Thoracic aorta (tissue), 2 donors: ENCODE measurements around the gene ZBTB16. TPM values are rescaled to one million over a fixed set of nuclear protein-coding genes. Genes with fewer than 3 reads are reported as not detected.

Source experiments
- ATAC-seq: fragments of 150-250 bp; one replicate; pipeline ENCODE4 v1.8.0; 2017; ENCODE audit warnings: low read depth; ENCODE audit not compliant: insufficient number of reproducible peaks, low FRiP score
- DNase-seq: peaks from one replicate; pipeline ENCODE4 v3.0.0-alpha.2; 2020; ENCODE audit warnings: low spot score
- H3K27ac ChIP-seq, 2 donors: fragments of 200-600 bp; sonication (generic); 1 replicate in 1 of 2; 2 replicates in 1 of 2; pipeline ENCODE4 v1.5.1; 2016; ENCODE audit warnings: mild to moderate bottlenecking in 2 of 2, moderate library complexity in 2 of 2
- H3K27me3 ChIP-seq: fragments of 200-600 bp; sonication (generic); replicated peaks from 2 replicates; pipeline ENCODE4 v1.6.0; 2016; ENCODE audit warnings: mild to moderate bottlenecking; ENCODE audit not compliant: insufficient read depth
- H3K36me3 ChIP-seq: fragments of 200-600 bp; sonication (generic); one replicate; pipeline ENCODE4 v1.5.1; 2016
- H3K4me1 ChIP-seq, 2 donors: fragments of 200-600 bp; sonication (generic); 1 replicate in 1 of 2; 2 replicates in 1 of 2; pipeline versions ENCODE4 v1.5.1 to v1.6.0; 2016; ENCODE audit warnings: low read depth in 2 of 2, mild to moderate bottlenecking in 1 of 2; ENCODE audit not compliant: control insufficient read depth in 1 of 2
- H3K4me3 ChIP-seq: fragments of 200-600 bp; sonication (generic); 2 replicates; pipeline ENCODE4 v1.5.1; 2016; ENCODE audit warnings: mild to moderate bottlenecking
- H3K9me3 ChIP-seq: fragments of 200-600 bp; sonication (generic); 2 replicates; pipeline ENCODE4 v1.5.1; 2016
- total RNA-seq, 2 donors: library from RNA; depleted of rRNA; stranded (reverse); fragments of >200 nt; gene quantifications; one replicate each; pipeline versions ENCODE4 v1.1.0 to v1.2.3, GENCODE V29; 2016
- TF ChIP-seq, protein P1 (sequence below): fragments of 200-600 bp; sonication (generic); IDR thresholded peaks from one replicate; pipeline ENCODE4 v1.5.1; 2019; ENCODE audit warnings: antibody characterized with exemption

Gene ZBTB16
- total RNA-seq, 2 donors from 2014 or later, result 314 to 545 TPM

DNA sequence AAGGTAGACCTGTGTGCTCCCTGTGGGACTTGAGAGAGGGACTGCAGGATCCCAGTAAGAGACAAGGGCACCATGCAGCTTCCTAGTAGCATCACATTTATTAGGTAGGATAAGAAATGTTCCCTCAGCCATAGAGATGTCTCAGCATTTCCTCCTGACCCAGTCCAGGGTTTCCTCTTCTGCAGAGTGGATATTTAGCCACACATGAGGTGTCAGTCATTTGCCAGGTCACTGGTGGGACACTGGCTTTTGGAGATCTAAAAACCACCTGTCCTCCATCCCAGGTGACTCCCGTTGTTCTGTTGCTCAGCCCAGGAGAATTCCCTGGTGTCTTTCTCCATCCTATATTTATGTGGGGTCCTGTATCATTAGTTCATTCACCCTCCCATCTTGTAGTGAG lies 119.1 kb downstream of the ZBTB16 start:
- Histone ChIP-seq H3K4me3 (peak overlapping the region; percentile 17), H3K9me3 (no peaks in the 10 kb centered on the region), H3K27ac (peak overlapping the region; percentile 97 to 99), H3K27me3 (no peaks in the 10 kb centered on the region), H3K4me1 (peaks cover 93 to 94% of the 10 kb centered on the region in 2 donors), H3K36me3 (peaks cover 20% of the 10 kb centered on the region)
- ATAC-seq (no peak), DNase-seq (no peak)
- TF ChIP-seq, protein P1, sequence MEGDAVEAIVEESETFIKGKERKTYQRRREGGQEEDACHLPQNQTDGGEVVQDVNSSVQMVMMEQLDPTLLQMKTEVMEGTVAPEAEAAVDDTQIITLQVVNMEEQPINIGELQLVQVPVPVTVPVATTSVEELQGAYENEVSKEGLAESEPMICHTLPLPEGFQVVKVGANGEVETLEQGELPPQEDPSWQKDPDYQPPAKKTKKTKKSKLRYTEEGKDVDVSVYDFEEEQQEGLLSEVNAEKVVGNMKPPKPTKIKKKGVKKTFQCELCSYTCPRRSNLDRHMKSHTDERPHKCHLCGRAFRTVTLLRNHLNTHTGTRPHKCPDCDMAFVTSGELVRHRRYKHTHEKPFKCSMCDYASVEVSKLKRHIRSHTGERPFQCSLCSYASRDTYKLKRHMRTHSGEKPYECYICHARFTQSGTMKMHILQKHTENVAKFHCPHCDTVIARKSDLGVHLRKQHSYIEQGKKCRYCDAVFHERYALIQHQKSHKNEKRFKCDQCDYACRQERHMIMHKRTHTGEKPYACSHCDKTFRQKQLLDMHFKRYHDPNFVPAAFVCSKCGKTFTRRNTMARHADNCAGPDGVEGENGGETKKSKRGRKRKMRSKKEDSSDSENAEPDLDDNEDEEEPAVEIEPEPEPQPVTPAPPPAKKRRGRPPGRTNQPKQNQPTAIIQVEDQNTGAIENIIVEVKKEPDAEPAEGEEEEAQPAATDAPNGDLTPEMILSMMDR, result no peak

DNA sequence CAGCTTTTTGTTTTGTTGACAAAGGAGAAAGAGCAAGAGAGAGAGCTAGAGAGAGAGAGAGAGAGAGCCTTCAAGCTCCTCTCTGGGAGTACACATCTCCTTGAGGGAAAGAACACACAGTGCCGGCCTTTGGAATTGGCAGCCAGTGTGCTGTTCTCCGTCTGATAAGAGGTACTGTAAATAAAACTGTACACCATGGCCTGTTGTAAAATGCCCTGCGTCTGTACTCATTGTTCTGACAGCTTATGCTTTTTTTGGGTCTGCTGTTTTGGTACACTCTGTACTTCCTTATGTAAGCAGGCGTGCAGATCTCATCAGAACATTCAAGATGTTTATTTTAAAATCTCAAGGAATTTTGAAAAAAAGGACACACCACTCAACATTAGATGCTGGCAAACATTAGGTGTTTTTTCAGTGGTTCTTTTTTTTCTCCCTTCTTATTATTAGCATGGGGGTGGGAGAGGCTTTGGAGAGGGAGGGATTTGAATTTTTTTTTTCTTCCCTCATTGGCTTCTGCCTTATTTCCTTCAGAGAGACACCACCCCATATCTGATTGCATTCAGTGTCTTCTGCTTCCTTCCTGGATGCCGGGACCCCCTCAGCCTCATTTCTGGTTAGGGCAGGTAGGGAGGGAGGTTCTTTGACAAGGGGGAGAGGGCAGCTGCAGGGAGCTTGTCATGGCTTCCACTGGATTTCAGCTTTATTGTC lies 119.9 kb downstream of the ZBTB16 start:
- H3K4me1 ChIP-seq, result peaks cover 92 to 94% of the 10 kb centered on the region in 2 donors
- no peaks in the 10 kb centered on the region for H3K27me3 ChIP-seq
- peak; percentile 78 for DNase-seq
- no peaks in the 10 kb centered on the region for H3K9me3 ChIP-seq
- TF ChIP-seq, protein P1, result no peak
- H3K27ac ChIP-seq, result peak overlapping the region; percentile 97 to 99
- peak overlapping the region; percentile 60 for H3K4me3 ChIP-seq
- peak; percentile 88 for ATAC-seq
- H3K36me3 ChIP-seq, result peaks cover 20% of the 10 kb centered on the region

DNA sequence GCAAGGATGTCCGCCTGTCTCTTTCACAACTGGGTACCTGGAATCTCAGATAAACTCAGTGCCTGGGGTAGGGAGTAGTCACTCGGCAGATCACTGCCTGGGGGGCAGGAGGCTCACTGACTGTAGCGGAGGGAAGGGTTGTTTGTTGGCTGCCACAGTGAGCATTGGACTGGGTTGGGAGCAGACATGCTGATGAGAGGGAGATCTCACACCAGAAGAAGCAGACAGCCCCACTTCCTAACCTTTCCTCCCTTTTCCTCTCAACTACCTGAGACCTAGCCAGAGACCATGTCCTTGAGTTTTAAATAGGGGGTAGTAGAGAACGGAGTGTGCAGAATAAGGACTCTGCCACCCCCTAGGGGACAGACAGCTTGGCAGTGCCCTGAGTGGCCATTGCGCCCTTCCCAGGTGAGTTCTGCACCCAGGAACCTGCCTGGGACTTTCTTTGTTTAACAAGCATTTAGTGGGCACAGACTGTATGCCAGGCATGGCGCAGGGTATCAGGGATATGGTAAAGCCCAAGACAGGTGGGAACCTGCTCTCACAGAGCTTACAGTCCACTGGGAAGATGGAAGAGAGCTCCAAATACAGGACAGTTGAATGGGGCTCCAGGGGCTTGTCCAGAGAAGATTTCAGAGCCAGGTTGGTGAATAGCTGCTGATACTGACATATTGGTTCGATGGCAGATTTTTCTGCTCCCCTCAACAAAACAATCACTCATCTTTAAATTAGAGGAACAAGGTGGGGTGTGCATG lies 121.0 kb downstream of the ZBTB16 start:
- Histone ChIP-seq H3K4me3 (peak overlapping the region; percentile 60), H3K4me1 (peaks cover 87 to 92% of the 10 kb centered on the region in 2 donors), H3K9me3 (no peaks in the 10 kb centered on the region), H3K27ac (peak overlapping the region; percentile 95 to 96), H3K36me3 (peaks cover 25% of the 10 kb centered on the region), H3K27me3 (no peaks in the 10 kb centered on the region)
- DNase-seq (no peak), ATAC-seq (no peak)
- TF ChIP-seq, protein P1, result peak; percentile 44

DNA sequence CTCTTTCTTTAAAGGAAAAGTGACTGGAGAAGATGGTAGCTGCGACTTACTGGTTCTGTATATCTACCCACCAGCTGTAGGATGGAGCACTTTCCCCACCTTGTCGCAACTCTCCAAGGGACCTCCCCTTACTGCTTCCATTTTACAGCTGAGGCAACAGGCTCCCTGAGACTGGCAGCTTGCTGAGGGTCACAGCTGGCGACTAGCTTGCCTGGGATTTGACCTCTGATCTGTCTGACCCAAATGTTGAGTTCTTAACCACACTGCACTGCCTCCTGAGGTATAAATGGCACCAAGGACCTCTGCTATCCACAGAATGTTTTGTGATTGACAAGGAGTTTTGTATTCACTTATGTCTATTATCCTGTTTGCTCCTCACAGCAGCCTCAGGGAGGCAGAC lies 121.7 kb downstream of the ZBTB16 start:
- Histone ChIP-seq H3K9me3 (no peaks in the 10 kb centered on the region), H3K4me3 (peak overlapping the region; percentile 60), H3K27ac (peak overlapping the region; percentile 95 to 96), H3K27me3 (no peaks in the 10 kb centered on the region), H3K4me1 (peaks cover 85 to 92% of the 10 kb centered on the region in 2 donors), H3K36me3 (peaks cover 29% of the 10 kb centered on the region)
- TF ChIP-seq, protein P1, result no peak
- DNase-seq (no peak), ATAC-seq (no peak)

DNA sequence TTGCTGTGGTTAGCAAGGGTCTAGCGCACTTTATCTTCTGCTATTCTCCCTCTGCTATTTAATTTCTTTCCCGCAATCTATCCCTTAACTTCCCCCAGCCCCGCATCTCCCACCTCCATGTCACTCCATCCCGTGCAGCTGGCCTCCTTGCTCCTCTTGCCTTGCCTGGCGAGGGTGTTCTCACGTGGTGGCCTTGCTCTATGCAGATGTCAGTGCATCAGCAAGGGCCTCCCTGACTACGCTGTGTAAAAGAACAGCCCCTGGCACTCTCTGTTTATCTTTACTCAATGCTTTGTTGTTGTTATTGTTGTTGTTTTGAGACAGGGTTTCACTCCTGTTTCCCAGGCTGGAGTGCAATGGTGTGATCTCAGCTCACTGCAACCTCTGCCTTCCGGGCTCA lies 122.2 kb downstream of the ZBTB16 start:
- peak overlapping the region; percentile 60 for H3K4me3 ChIP-seq
- no peaks in the 10 kb centered on the region for H3K9me3 ChIP-seq

More for the DNA sequence above, 122.2 kb downstream of the ZBTB16 start:
- no peaks in the 10 kb centered on the region for H3K27me3 ChIP-seq
- peaks cover 83 to 90% of the 10 kb centered on the region in 2 donors for H3K4me1 ChIP-seq
- no peak for ATAC-seq
- peak overlapping the region; percentile 95 to 96 for H3K27ac ChIP-seq
- TF ChIP-seq, protein P1, result no peak
- no peak for DNase-seq
- peaks cover 30% of the 10 kb centered on the region for H3K36me3 ChIP-seq
